Endothelial cell of umbilical vein (primary cell): ENCODE results near the gene HMGXB3.

Experiments used
- CTCF ChIP-seq, 2 donors: IDR thresholded peaks; 1 replicate in 1 of 2; 2 replicates in 1 of 2; pipeline ENCODE4 v1.5.1; 2011; ENCODE audit warnings: low read length in 2 of 2, mild to moderate bottlenecking in 2 of 2, moderate library complexity in 2 of 2, control low read depth in 1 of 2, inconsistent platforms in 1 of 2, low read depth in 1 of 2; ENCODE audit not compliant: insufficient read depth in 1 of 2; ENCODE audit errors: extremely low read depth in 1 of 2
- EZH2 ChIP-seq: IDR thresholded peaks from 2 replicates; pipeline ENCODE4 v1.6.1; 2012; ENCODE audit warnings: borderline replicate concordance, low read depth, mild to moderate bottlenecking, moderate library complexity, low read length, inconsistent platforms; ENCODE audit not compliant: severe bottlenecking
- GATA2 ChIP-seq: IDR thresholded peaks from 2 replicates; pipeline ENCODE4 v1.7.0; 2011; ENCODE audit warnings: low read depth, mild to moderate bottlenecking, moderate library complexity, mixed read lengths, low read length; ENCODE audit not compliant: insufficient read length, insufficient read depth
- JUN ChIP-seq: IDR thresholded peaks from 2 replicates; pipeline ENCODE4 v1.6.1; 2011; ENCODE audit warnings: borderline replicate concordance, low read depth; ENCODE audit not compliant: insufficient read length, insufficient read depth
- MYC ChIP-seq: IDR thresholded peaks from one replicate; pipeline ENCODE4 v1.6.1; 2011; ENCODE audit warnings: mild to moderate bottlenecking, low read depth, low read length
- POLR2A ChIP-seq: IDR thresholded peaks from 2 replicates; pipeline ENCODE4 v1.6.1; 2012; ENCODE audit warnings: low read depth, mild to moderate bottlenecking, control low read depth, low read length
- POLR2AphosphoS5 ChIP-seq: IDR thresholded peaks from 2 replicates; pipeline ENCODE4 v1.6.1; 2012; ENCODE audit warnings: low read depth, mild to moderate bottlenecking, control low read depth, low read length, moderate library complexity; ENCODE audit not compliant: insufficient read depth

- TF ChIP-seq CTCF (IDR thresholded peaks at IDR 0.05; ENCODE audit: extremely low read depth in 1 of 2, insufficient read depth in 1 of 2, low read depth in 1 of 2, low read length in 2 of 2) (no peak), POLR2A (no peak), POLR2AphosphoS5 (no peak), EZH2 (no peak), JUN (no peak), GATA2 (no peak), MYC (no peak)
These were observed 42.7 kb upstream of the HMGXB3 start for GRCh38 chr5:149957855-149958254.
